Parathyroid adenoma (tissue), 2 donors: Measurements from ENCODE around the gene FBXL4.

Experiments used
- H2AFZ ChIP-seq: fragments of 300-600 bp; sonication (generic); one replicate; pipeline ENCODE4 v1.7.0; 2017; ENCODE audit warnings: antibody characterized with exemption, mild to moderate bottlenecking
- H3K27ac ChIP-seq: fragments of 300-600 bp; sonication (generic); one replicate; pipeline ENCODE4 v1.7.0; 2017
- H3K27me3 ChIP-seq: fragments of 300-600 bp; sonication (generic); one replicate; pipeline ENCODE4 v1.7.0; 2017; ENCODE audit warnings: low read length; ENCODE audit not compliant: control insufficient read depth, insufficient read depth
- H3K36me3 ChIP-seq: fragments of 300-600 bp; sonication (generic); one replicate; pipeline ENCODE4 v1.7.0; 2017; ENCODE audit warnings: low read length; ENCODE audit not compliant: control insufficient read depth, insufficient read depth
- H3K4me1 ChIP-seq: fragments of 300-600 bp; sonication (generic); one replicate; pipeline ENCODE4 v1.7.0; 2017; ENCODE audit warnings: control low read depth
- H3K4me2 ChIP-seq: fragments of 300-600 bp; sonication (generic); one replicate; pipeline ENCODE4 v1.7.0; 2017; ENCODE audit warnings: low read length
- H3K4me3 ChIP-seq: fragments of 300-600 bp; sonication (generic); one replicate; pipeline ENCODE4 v1.7.0; 2017; ENCODE audit warnings: low read depth, low read length
- H3K79me2 ChIP-seq: fragments of 300-600 bp; sonication (generic); one replicate; pipeline ENCODE4 v1.7.0; 2017; ENCODE audit warnings: control low read depth
- H3K9ac ChIP-seq: fragments of 300-600 bp; sonication (generic); one replicate; pipeline ENCODE4 v1.7.0; 2017; ENCODE audit warnings: mild to moderate bottlenecking
- H3K9me3 ChIP-seq: fragments of 300-600 bp; sonication (generic); one replicate; pipeline ENCODE4 v1.7.0; 2017; ENCODE audit warnings: low read length; ENCODE audit not compliant: control insufficient read depth
- TF ChIP-seq, protein P1 (sequence below): fragments of 300-600 bp; sonication (generic); IDR thresholded peaks from one replicate; pipeline ENCODE4 v1.7.0; 2017; ENCODE audit warnings: antibody characterized with exemption, mild to moderate bottlenecking
- donor health status: primary hyperparathyroidism.

FBXL4 gene

DNA sequence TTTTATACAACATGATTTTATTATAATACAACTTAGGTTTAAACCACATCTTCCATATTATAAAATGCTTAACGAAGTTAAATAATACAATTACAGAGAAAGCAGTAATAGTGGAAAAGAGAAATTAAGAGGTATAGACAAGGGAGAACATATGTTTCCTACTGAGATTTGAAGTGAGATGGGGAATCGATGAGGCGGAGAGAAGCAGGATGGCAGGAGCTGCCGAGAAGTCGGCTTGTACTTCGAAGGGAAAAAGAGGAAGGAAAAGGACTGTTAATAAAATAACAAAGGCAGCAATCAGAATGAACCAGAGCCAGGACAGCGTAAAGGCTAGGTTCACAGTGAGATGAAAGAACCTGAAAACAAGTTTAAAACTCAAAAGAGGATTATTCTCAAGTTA, 15.4 kb downstream of the FBXL4 start:
- H3K36me3 ChIP-seq, result no peaks in the 10 kb centered on the region
- H3K27ac ChIP-seq, result no peak overlapping the region
- no peak overlapping the region for H3K4me2 ChIP-seq
- H3K27me3 ChIP-seq, result no peaks in the 10 kb centered on the region
- H3K4me3 ChIP-seq, result no peak overlapping the region
- H3K79me2 ChIP-seq, result peaks cover 7% of the 10 kb centered on the region
- H3K4me1 ChIP-seq, result no peaks in the 10 kb centered on the region
- no peak overlapping the region for H3K9ac ChIP-seq
- no peaks in the 10 kb centered on the region for H3K9me3 ChIP-seq
- no peak overlapping the region for H2AFZ ChIP-seq
- TF ChIP-seq, protein P1, sequence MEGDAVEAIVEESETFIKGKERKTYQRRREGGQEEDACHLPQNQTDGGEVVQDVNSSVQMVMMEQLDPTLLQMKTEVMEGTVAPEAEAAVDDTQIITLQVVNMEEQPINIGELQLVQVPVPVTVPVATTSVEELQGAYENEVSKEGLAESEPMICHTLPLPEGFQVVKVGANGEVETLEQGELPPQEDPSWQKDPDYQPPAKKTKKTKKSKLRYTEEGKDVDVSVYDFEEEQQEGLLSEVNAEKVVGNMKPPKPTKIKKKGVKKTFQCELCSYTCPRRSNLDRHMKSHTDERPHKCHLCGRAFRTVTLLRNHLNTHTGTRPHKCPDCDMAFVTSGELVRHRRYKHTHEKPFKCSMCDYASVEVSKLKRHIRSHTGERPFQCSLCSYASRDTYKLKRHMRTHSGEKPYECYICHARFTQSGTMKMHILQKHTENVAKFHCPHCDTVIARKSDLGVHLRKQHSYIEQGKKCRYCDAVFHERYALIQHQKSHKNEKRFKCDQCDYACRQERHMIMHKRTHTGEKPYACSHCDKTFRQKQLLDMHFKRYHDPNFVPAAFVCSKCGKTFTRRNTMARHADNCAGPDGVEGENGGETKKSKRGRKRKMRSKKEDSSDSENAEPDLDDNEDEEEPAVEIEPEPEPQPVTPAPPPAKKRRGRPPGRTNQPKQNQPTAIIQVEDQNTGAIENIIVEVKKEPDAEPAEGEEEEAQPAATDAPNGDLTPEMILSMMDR, result no peak

DNA sequence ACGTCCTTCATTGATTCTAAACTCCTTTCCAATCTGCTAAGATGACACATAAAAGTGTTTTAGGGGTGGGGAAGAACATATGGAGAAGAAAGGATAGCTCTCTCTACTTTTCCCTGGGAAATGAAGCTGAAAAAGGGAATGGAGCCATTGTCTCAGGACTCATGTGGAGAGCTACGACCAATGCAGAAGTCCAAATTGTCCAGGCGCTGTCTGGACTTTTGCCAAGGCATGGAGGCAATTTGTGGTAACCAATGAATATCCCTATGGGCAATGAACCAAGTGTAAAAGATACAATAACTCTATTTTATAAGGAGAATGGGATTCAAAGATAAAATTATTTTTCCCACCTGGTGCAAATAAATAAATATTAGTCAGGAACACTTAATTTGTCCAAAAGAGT, 16.1 kb downstream of the FBXL4 start:
- Histone ChIP-seq H3K9me3 (no peaks in the 10 kb centered on the region), H3K79me2 (peaks cover 4% of the 10 kb centered on the region), H3K4me3 (no peak overlapping the region), H3K4me2 (no peak overlapping the region), H2AFZ (no peak overlapping the region), H3K4me1 (no peaks in the 10 kb centered on the region), H3K36me3 (no peaks in the 10 kb centered on the region), H3K27ac (no peak overlapping the region), H3K27me3 (no peaks in the 10 kb centered on the region), H3K9ac (no peak overlapping the region)
- TF ChIP-seq, protein P1, result no peak

- Histone ChIP-seq H3K4me2 (no peak overlapping the region), H2AFZ (no peak overlapping the region)
Measured at GRCh38 chr6:98929498-98930060, 18.2 kb downstream of the FBXL4 start.

GRCh38 chr6:98928688-98929087, 19.1 kb downstream of the FBXL4 start:
- H2AFZ ChIP-seq, result no peak overlapping the region
- H3K79me2 ChIP-seq, result peaks cover 3% of the 10 kb centered on the region
- no peak overlapping the region for H3K9ac ChIP-seq
- H3K4me2 ChIP-seq, result no peak overlapping the region
- peaks cover 3% of the 10 kb centered on the region for H3K4me1 ChIP-seq
- no peaks in the 10 kb centered on the region for H3K36me3 ChIP-seq
- H3K4me3 ChIP-seq, result no peak overlapping the region
- H3K27ac ChIP-seq, result no peak overlapping the region
- H3K27me3 ChIP-seq, result no peaks in the 10 kb centered on the region
- TF ChIP-seq, protein P1, result no peak
- no peaks in the 10 kb centered on the region for H3K9me3 ChIP-seq

More at GRCh38 chr6:98929498-98930060, 18.2 kb downstream of the FBXL4 start:
- TF ChIP-seq, protein P1, result no peak
- Histone ChIP-seq H3K4me3 (no peak overlapping the region), H3K79me2 (peaks cover 3% of the 10 kb centered on the region), H3K4me1 (peaks cover under 1% of the 10 kb centered on the region), H3K9me3 (no peaks in the 10 kb centered on the region), H3K27me3 (no peaks in the 10 kb centered on the region), H3K9ac (no peak overlapping the region), H3K36me3 (no peaks in the 10 kb centered on the region), H3K27ac (no peak overlapping the region)

GRCh38 chr6:98927534-98927933, 20.2 kb downstream of the FBXL4 start:
- Histone ChIP-seq H3K4me3 (peak overlapping the region; percentile 9), H3K27me3 (no peaks in the 10 kb centered on the region), H3K4me1 (peaks cover 3% of the 10 kb centered on the region), H3K9me3 (no peaks in the 10 kb centered on the region), H3K4me2 (peak overlapping the region; percentile 29), H2AFZ (no peak overlapping the region), H3K9ac (no peak overlapping the region), H3K27ac (no peak overlapping the region), H3K79me2 (peaks cover 3% of the 10 kb centered on the region), H3K36me3 (no peaks in the 10 kb centered on the region)
- TF ChIP-seq, protein P1, result no peak
